GM19240 (cell line): Measurements from ENCODE around the gene RASSF8.
"Not testable (repeated sequence)": the region's sequence is repeated elsewhere in the genome, so short reads cannot be mapped to it uniquely, and the experiment has no call there.

Source experiments
- DNase-seq: peaks from one replicate; pipeline ENCODE4 v3.0.0; 2011; ENCODE audit warnings: low spot score; ENCODE audit not compliant: insufficient read length

The RASSF8 gene

GRCh38 chr12:26056335-26056734 lies 97.9 kb downstream of the RASSF8 start:
- no peak for DNase-seq

- not testable (repeated sequence) for DNase-seq
Observed at GRCh38 chr12:26057271-26057670, 98.8 kb downstream of the RASSF8 start.

GRCh38 chr12:26058308-26058707 lies 99.8 kb downstream of the RASSF8 start:
- DNase-seq, result no peak

- no peak for DNase-seq
Observed at GRCh38 chr12:26058818-26059217, 100.3 kb downstream of the RASSF8 start.

- no peak for DNase-seq
Observed at GRCh38 chr12:26062006-26062405, 103.5 kb downstream of the RASSF8 start.

GRCh38 chr12:26062566-26062965 lies 104.1 kb downstream of the RASSF8 start:
- DNase-seq, result no peak

GRCh38 chr12:26065451-26065850 lies 107.0 kb downstream of the RASSF8 start:
- no peak for DNase-seq

GRCh38 chr12:26068503-26068902 lies 110.0 kb downstream of the RASSF8 start:
- no peak for DNase-seq

- no peak for DNase-seq
Observed at GRCh38 chr12:26069796-26070195, 111.3 kb downstream of the RASSF8 start.

- no peak for DNase-seq
Observed at GRCh38 chr12:26077915-26078702, 119.6 kb downstream of the RASSF8 start.

GRCh38 chr12:26080911-26081310 lies 122.4 kb downstream of the RASSF8 start:
- DNase-seq, result no peak

- DNase-seq, result no peak
Observed at GRCh38 chr12:26086936-26087335, 128.5 kb downstream of the RASSF8 start.

- DNase-seq, result peak; percentile 27
Observed at GRCh38 chr12:26088998-26089397, 130.5 kb downstream of the RASSF8 start.

GRCh38 chr12:26090836-26091510 lies 132.5 kb downstream of the RASSF8 start:
- no peak for DNase-seq

- no peak for DNase-seq
Observed at GRCh38 chr12:26091822-26092221, 133.3 kb downstream of the RASSF8 start.

- DNase-seq, result no peak
Observed at GRCh38 chr12:26092346-26093105, 134.0 kb downstream of the RASSF8 start.

- no peak for DNase-seq
Observed at GRCh38 chr12:26095186-26095585, 136.7 kb downstream of the RASSF8 start.

- no peak for DNase-seq
Observed at GRCh38 chr12:26096036-26096435, 137.6 kb downstream of the RASSF8 start.

- peak; percentile 45 for DNase-seq
Observed at GRCh38 chr12:26097046-26097878, 138.8 kb downstream of the RASSF8 start.

GRCh38 chr12:26100666-26101349 lies 142.3 kb downstream of the RASSF8 start:
- no peak for DNase-seq

- DNase-seq, result no peak
Observed at GRCh38 chr12:26101350-26101734, 142.9 kb downstream of the RASSF8 start.
